ENCODE measurements around the gene NRL.
"Not testable (repeated sequence)": the region's sequence is repeated elsewhere in the genome, so short reads cannot be mapped to it uniquely, and the experiment has no call there.

The NRL gene

DNA sequence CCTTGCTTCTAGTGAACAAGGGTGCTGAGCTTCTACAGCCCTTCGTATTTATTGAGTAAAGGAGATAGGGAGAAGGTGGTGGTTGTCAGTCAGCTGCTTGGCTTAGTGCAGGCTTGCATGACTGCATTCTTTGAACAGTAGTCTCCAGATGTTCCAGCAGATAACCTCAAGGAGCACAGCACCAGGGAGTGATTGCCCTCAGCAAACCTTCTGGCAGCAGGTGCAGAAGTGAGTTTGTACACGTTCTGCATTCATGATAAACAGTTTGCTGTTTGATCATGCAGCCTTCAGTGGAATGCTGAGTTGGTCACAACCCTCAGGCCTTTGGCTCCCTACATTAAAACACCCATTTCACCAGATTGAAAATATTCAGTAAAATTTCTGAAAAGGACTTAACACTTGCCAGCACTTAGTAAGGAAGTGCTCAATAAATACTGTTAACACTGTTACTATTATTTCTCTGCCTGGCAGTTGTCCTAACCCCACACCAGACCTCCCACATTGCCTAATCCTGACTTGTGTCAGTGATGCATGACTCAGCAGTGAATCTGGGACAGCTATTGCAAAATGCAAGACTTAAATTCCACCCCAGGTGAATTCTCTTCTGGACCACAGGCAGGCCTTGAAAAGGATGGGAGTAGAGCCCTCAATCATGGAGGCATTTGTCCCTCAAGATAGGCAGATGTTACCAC, 81.9 kb downstream of the NRL start:
- Histone ChIP-seq H3K36me3 (replicated peaks; ENCODE audit: insufficient read depth, low read length) (no peaks in the 10 kb centered on the region), H3K4me3 (ENCODE audit: low read length) (no peak overlapping the region), H3K9ac (ENCODE audit: low read length) (no peak overlapping the region), H3F3A (ENCODE audit: insufficient read depth, low read length) (no peaks in the 10 kb centered on the region), H3K27me3 (replicated peaks; ENCODE audit: insufficient read depth, low read length) (no peaks in the 10 kb centered on the region), H3K4me1 (ENCODE audit: low read length) (no peaks in the 10 kb centered on the region), H3K79me2 (ENCODE audit: low read length) (no peaks in the 10 kb centered on the region), H3K9me2 (replicated peaks; ENCODE audit: insufficient read depth, low read length) (no peaks in the 10 kb centered on the region), H2AFZ (ENCODE audit: low read length) (no peak overlapping the region), H3K27ac (ENCODE audit: low read length) (no peak overlapping the region), H4K20me1 (ENCODE audit: insufficient read depth, low read length) (no peaks in the 10 kb centered on the region), H3K9me3 (replicated peaks; ENCODE audit: insufficient read depth, low read length) (no peaks in the 10 kb centered on the region), H3K4me2 (ENCODE audit: low read depth, low read length) (no peak overlapping the region)
- TF ChIP-seq CTCF (IDR thresholded peaks at IDR 0.05; ENCODE audit: low read length), result no peak
- TF ChIP-seq EZH2phosphoT487 (IDR thresholded peaks at IDR 0.05; ENCODE audit: low read length), result no peak
- TF ChIP-seq EZH2 (optimal IDR thresholded peaks at IDR 0.05; ENCODE audit: low read depth, low read length), result no peak
- DNase-seq, result no peak

- H3K36me3 ChIP-seq (replicated peaks; ENCODE audit: insufficient read depth, low read length); H3K9me3 ChIP-seq (replicated peaks; ENCODE audit: insufficient read depth, low read length); H3K79me2 ChIP-seq (ENCODE audit: low read length); H2AFZ ChIP-seq (ENCODE audit: low read length); H3K27me3 ChIP-seq (replicated peaks; ENCODE audit: insufficient read depth, low read length); H3K4me2 ChIP-seq (ENCODE audit: low read depth, low read length); H3F3A ChIP-seq (ENCODE audit: insufficient read depth, low read length); H3K27ac ChIP-seq (ENCODE audit: low read length); H3K4me3 ChIP-seq (ENCODE audit: low read length); H3K9me2 ChIP-seq (replicated peaks; ENCODE audit: insufficient read depth, low read length); H4K20me1 ChIP-seq (ENCODE audit: insufficient read depth, low read length); H3K4me1 ChIP-seq (ENCODE audit: low read length); DNase-seq; H3K9ac ChIP-seq (ENCODE audit: low read length): not testable (repeated sequence)
Measured at GRCh38 chr14:24031331-24031730, 83.4 kb downstream of the NRL start.

DNA sequence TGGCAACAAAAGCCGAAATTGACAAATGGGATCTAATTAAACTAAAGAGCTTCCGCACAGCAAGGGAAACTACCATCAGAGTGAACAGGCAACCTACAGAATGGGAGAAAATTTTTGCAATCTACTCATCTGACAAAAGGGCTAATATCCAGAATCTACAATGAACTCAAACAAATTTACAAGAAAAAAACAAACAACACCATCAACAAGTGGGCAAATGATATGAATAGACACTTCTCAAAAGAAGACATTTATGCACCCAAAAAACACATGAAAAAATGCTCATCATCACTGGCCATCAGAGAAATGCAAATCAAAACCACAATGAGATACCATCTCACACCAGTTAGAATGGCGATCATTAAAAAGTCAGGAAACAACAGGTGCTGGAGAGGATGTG, 85.1 kb downstream of the NRL start:
- not testable (repeated sequence) for H3K79me2 ChIP-seq (ENCODE audit: low read length); H3K9me3 ChIP-seq (replicated peaks; ENCODE audit: insufficient read depth, low read length); H3K4me2 ChIP-seq (ENCODE audit: low read depth, low read length); H3K4me3 ChIP-seq (ENCODE audit: low read length); H4K20me1 ChIP-seq (ENCODE audit: insufficient read depth, low read length); H3K9ac ChIP-seq (ENCODE audit: low read length); H3K4me1 ChIP-seq (ENCODE audit: low read length); H3K27me3 ChIP-seq (replicated peaks; ENCODE audit: insufficient read depth, low read length); H3K9me2 ChIP-seq (replicated peaks; ENCODE audit: insufficient read depth, low read length); H3F3A ChIP-seq (ENCODE audit: insufficient read depth, low read length); H3K36me3 ChIP-seq (replicated peaks; ENCODE audit: insufficient read depth, low read length); H2AFZ ChIP-seq (ENCODE audit: low read length); H3K27ac ChIP-seq (ENCODE audit: low read length); DNase-seq

All from MM.1S (cell line).